ENCODE results near the gene FAH. TPM values are rescaled to one million over a fixed set of nuclear protein-coding genes. Genes with fewer than 3 reads are reported as not detected.

The FAH gene
- total and polyA plus RNA-seq, 9 of the 15 experiments (the other 6 are each of a cell fraction or from before 2014, with no cell fraction given): 66.8 to 310 (median 103) TPM

DNA sequence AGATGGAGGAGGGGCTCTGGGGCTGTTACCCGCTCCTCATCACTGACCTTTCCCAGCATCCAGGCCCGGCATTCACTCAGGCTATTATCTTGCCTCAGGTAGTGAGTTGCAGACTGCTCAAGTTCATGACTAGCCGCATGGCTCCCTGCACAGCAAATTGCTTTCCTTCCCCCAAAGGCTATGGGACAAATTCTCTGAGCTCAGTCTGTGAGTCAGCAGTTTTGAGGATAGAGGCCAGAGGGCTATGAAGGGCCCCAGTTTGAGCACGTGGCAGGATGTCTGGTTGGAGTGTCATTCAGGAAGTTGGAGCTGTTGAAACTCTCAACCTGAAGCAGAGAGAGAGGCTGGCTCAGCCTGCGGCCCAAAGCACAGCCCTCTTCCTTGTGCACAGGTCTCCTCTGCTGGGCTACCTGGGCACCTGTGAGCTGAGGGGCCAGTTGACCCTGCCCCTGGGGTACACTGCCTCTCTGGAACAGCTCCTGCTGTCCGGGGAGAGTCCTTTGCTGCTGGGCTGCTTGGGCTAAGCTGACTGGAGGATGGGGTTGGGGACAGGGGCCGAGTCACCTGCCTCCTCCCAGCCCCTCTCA, 7.9 kb downstream of the FAH start (continued):
- TF ChIP-seq, protein P1, sequence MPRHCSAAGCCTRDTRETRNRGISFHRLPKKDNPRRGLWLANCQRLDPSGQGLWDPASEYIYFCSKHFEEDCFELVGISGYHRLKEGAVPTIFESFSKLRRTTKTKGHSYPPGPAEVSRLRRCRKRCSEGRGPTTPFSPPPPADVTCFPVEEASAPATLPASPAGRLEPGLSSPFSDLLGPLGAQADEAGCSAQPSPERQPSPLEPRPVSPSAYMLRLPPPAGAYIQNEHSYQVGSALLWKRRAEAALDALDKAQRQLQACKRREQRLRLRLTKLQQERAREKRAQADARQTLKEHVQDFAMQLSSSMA (CRISPR knock-in tag; IDR thresholded peaks at IDR 0.05): no peak
- TF ChIP-seq ETV6 (IDR thresholded peaks at IDR 0.05; ENCODE audit: borderline replicate concordance in 1 of 2, low read depth in 2 of 2, low read length in 1 of 2) (no peak), ETV6 (CRISPR knock-in tag; IDR thresholded peaks at IDR 0.05; ENCODE audit: borderline replicate concordance) (no peak), E4F1 (CRISPR knock-in tag; IDR thresholded peaks at IDR 0.05; ENCODE audit: borderline replicate concordance) (0 out of 2 replicates have a peak, but pooled peaks have one; percentile 20), TOE1 (IDR thresholded peaks at IDR 0.05; ENCODE audit: borderline replicate concordance) (peak; percentile 62; the same call in 1 of the 2 replicates), TOE1 (CRISPR knock-in tag; IDR thresholded peaks at IDR 0.05; ENCODE audit: borderline replicate concordance, low read depth) (no peak), FUS (optimal IDR thresholded peaks at IDR 0.05; ENCODE audit: low read depth, low read length) (no peak), EWSR1 (IDR thresholded peaks at IDR 0.05; ENCODE audit: borderline replicate concordance, low read depth, partially characterized antibody) (no peak), IRF2 (CRISPR knock-in tag; IDR thresholded peaks at IDR 0.05) (no peak), ZBTB5 (IDR thresholded peaks at IDR 0.05) (no peak), IRF9 (tag; IDR thresholded peaks at IDR 0.05) (no peak), HNRNPUL1 (IDR thresholded peaks at IDR 0.05; ENCODE audit: low read length) (no peak)
- TF ChIP-seq, protein P2, sequence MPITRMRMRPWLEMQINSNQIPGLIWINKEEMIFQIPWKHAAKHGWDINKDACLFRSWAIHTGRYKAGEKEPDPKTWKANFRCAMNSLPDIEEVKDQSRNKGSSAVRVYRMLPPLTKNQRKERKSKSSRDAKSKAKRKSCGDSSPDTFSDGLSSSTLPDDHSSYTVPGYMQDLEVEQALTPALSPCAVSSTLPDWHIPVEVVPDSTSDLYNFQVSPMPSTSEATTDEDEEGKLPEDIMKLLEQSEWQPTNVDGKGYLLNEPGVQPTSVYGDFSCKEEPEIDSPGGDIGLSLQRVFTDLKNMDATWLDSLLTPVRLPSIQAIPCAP (CRISPR knock-in tag; IDR thresholded peaks at IDR 0.05; ENCODE audit: borderline replicate concordance): no peak
- TF ChIP-seq, protein P3, sequence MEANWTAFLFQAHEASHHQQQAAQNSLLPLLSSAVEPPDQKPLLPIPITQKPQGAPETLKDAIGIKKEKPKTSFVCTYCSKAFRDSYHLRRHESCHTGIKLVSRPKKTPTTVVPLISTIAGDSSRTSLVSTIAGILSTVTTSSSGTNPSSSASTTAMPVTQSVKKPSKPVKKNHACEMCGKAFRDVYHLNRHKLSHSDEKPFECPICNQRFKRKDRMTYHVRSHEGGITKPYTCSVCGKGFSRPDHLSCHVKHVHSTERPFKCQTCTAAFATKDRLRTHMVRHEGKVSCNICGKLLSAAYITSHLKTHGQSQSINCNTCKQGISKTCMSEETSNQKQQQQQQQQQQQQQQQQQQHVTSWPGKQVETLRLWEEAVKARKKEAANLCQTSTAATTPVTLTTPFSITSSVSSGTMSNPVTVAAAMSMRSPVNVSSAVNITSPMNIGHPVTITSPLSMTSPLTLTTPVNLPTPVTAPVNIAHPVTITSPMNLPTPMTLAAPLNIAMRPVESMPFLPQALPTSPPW (CRISPR knock-in tag; IDR thresholded peaks at IDR 0.05): peak; percentile 62
- TF ChIP-seq, protein P4, sequence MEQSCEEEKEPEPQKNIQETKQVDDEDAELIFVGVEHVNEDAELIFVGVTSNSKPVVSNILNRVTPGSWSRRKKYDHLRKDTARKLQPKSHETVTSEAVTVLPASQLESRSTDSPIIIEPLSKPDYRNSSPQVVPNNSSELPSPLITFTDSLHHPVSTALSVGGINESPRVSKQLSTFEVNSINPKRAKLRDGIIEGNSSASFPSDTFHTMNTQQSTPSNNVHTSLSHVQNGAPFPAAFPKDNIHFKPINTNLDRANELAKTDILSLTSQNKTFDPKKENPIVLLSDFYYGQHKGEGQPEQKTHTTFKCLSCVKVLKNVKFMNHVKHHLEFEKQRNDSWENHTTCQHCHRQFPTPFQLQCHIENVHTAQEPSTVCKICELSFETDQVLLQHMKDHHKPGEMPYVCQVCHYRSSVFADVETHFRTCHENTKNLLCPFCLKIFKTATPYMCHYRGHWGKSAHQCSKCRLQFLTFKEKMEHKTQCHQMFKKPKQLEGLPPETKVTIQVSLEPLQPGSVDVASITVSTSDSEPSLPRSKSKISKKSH (CRISPR knock-in tag; IDR thresholded peaks at IDR 0.05): no peak

Data from K562 (cell line).